Muscle of leg (tissue), 16 donors: ENCODE measurements around the gene PRAMEF27. TPM values are rescaled to one million over a fixed set of nuclear protein-coding genes. Genes with fewer than 3 reads are reported as not detected.
"Not testable (repeated sequence)": the region's sequence is repeated elsewhere in the genome, so short reads cannot be mapped to it uniquely, and the experiment has no call there.

Experiments
- DNase-seq: peaks from one replicate; pipeline ENCODE4 v3.0.0; 2013
- H3K27ac ChIP-seq: one replicate; pipeline ENCODE4 v1.5.1; 2013; ENCODE audit warnings: mild to moderate bottlenecking, low read length, control low read depth
- H3K27me3 ChIP-seq: one replicate; pipeline ENCODE4 v1.6.1; 2013; ENCODE audit warnings: low read length; ENCODE audit not compliant: control insufficient read depth, insufficient read depth
- H3K36me3 ChIP-seq: one replicate; pipeline ENCODE4 v1.6.1; 2013; ENCODE audit warnings: low read length; ENCODE audit not compliant: control insufficient read depth, insufficient read depth
- H3K4me1 ChIP-seq: one replicate; pipeline ENCODE4 v1.6.1; 2013; ENCODE audit warnings: low read length; ENCODE audit not compliant: control insufficient read depth, insufficient read depth
- H3K4me3 ChIP-seq: one replicate; pipeline ENCODE4 v1.5.1; 2013; ENCODE audit warnings: low read length, control low read depth
- H3K9me3 ChIP-seq: replicated peaks from 2 replicates; pipeline ENCODE4 v1.6.1; 2013; ENCODE audit warnings: low read depth, low read length; ENCODE audit not compliant: control insufficient read depth
- WGBS: methylation state at CpG from one replicate; pipeline ENCODE4 v1.1.5; 2013; ENCODE audit warnings: missing lambda C conversion rate; ENCODE audit not compliant: insufficient coverage; 5-methylcytosine and 5-hydroxymethylcytosine counted together
- long read RNA-seq, 11 donors: transcript quantifications; one replicate each; lab custom pipeline, GENCODE V29; 2026
- polyA plus RNA-seq, 8 donors: library from polyadenylated mRNA; unstranded; fragments of 120-200 nt; gene quantifications; one replicate each; pipeline versions ENCODE4 v1.2.1 to v1.2.3, GENCODE V29; 2013; ENCODE audit warnings: inconsistent platforms in 1 of 8, low replicate concordance in 1 of 8; ENCODE audit not compliant: insufficient read length in 8 of 8, insufficient read depth in 1 of 8
- total RNA-seq: library from RNA; stranded (reverse); fragments of 120-200 nt; gene quantifications from one replicate; pipeline ENCODE4 v1.2.4, GENCODE V29; 2013

PRAMEF27 gene
- total RNA-seq (not detected), polyA plus RNA-seq (not detected)
- long read RNA-seq, donor 1 = 0 reads
- long read RNA-seq, donor 2 = 0 reads
- long read RNA-seq, donor 3 = 0 reads
- long read RNA-seq, donor 4 = 0 reads
- long read RNA-seq, donor 5 = 0 reads
- long read RNA-seq, donor 6 = 0 reads
- long read RNA-seq, donor 7 = 0 reads
- long read RNA-seq, donor 8 = 0 reads
- long read RNA-seq, donor 9 = 0 reads
- long read RNA-seq, donor 10 = 0 reads
- long read RNA-seq, donor 11 = 0 reads

- not testable (repeated sequence) for H3K9me3 ChIP-seq, H3K4me3 ChIP-seq, H3K27me3 ChIP-seq, DNase-seq, H3K4me1 ChIP-seq, H3K27ac ChIP-seq, H3K36me3 ChIP-seq
- WGBS = no CpG with 5 or more reads among the region's 3 CpGs
Measured at GRCh38 chr1:13056475-13056874, at the start of gene PRAMEF27. TSS of gene PRAMEF27 (minus strand) at chr1:13056575. CDS start at chr1:13053659, 2,916 bp downstream.

GRCh38 chr1:13070474-13070873 lies 14.1 kb upstream of the PRAMEF27 start, which contains the start of gene PRAMEF25:
TSS of gene PRAMEF25 (plus strand) at chr1:13070774. CDS start at chr1:13073694, 2,920 bp downstream.
- DNase-seq, H3K4me1 ChIP-seq, H3K36me3 ChIP-seq, H3K4me3 ChIP-seq, H3K27me3 ChIP-seq, H3K27ac ChIP-seq, H3K9me3 ChIP-seq: not testable (repeated sequence)
- WGBS = no CpG with 5 or more reads among the region's 4 CpGs

GRCh38 chr1:13019846-13020245 lies 36.5 kb downstream of the PRAMEF27 start:
- H3K4me1 ChIP-seq, H3K9me3 ChIP-seq, H3K36me3 ChIP-seq, H3K27me3 ChIP-seq, H3K27ac ChIP-seq, DNase-seq, H3K4me3 ChIP-seq: not testable (repeated sequence)
- no CpG with 5 or more reads among the region's 9 CpGs for WGBS

DNA sequence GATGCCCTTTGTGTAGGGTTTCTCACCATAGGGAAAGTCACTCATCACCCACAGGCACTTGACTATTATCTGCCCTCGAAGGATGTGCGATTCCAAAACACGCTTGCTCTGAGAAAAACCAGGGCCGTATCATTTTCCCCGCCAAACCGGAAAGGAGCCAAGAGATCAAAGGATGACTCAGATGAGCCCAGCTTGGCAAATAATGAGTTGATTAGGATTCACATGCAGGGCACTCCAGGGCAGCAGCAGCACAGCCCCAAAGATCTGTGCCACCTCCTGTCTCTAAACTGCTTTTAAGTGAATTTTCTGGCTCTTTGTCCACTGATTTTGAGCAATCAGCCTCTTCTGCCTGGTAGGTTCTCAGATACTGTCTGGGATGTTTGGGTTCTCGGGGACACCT lies 44.4 kb downstream of the PRAMEF27 start:
- no CpG with 5 or more reads among the region's 7 CpGs for WGBS
- not testable (repeated sequence) for H3K36me3 ChIP-seq, H3K4me3 ChIP-seq, H3K27me3 ChIP-seq, H3K4me1 ChIP-seq, DNase-seq, H3K27ac ChIP-seq, H3K9me3 ChIP-seq

DNA sequence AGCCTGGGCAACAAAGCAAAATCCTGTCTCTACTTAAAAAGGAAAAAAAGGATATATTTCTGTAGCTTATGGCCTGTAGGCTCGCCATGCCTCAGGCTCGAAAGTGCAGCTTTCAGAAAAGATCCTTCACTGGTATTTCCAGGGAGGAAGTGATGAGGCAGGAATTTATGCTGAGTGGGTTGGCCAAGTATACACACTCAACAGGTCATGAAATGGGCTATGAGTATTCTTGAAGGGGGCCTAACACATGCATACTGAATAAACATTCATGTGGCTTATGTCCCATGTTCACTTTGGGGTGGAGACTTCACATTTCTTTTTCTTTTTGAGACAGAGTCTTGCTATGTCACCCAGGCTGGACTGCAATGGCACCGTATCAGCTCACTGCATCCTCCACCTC lies 47.0 kb downstream of the PRAMEF27 start:
- not testable (repeated sequence) for H3K27ac ChIP-seq, H3K27me3 ChIP-seq, H3K4me3 ChIP-seq, H3K4me1 ChIP-seq, H3K9me3 ChIP-seq, DNase-seq, H3K36me3 ChIP-seq
- no CpG with 5 or more reads among the region's 3 CpGs for WGBS

- not testable (repeated sequence) for H3K9me3 ChIP-seq, H3K4me3 ChIP-seq, H3K36me3 ChIP-seq, DNase-seq, H3K27me3 ChIP-seq, H3K4me1 ChIP-seq, H3K27ac ChIP-seq
- WGBS = no CpG with 5 or more reads among the region's 4 CpGs
Measured at GRCh38 chr1:13005732-13006131, 50.6 kb downstream of the PRAMEF27 start.

Other genes with a start within 250 kb of the PRAMEF27 start
- gene PRAMEF11, start 225.2 kb downstream of the PRAMEF27 start, total RNA-seq = not detected
- gene PRAMEF11, start 225.2 kb downstream of the PRAMEF27 start, polyA plus RNA-seq = not detected
- gene HNRNPCL1, start 207.9 kb downstream of the PRAMEF27 start, total RNA-seq = not detected
- under 1 TPM in 3 of 8 donors, not detected in 5; 0.13 to 0.24 (median 0.15) TPM for gene HNRNPCL1, start 207.9 kb downstream of the PRAMEF27 start, polyA plus RNA-seq
- not detected for gene PRAMEF2, start 199.5 kb downstream of the PRAMEF27 start, total RNA-seq
- not detected for gene PRAMEF2, start 199.5 kb downstream of the PRAMEF27 start, polyA plus RNA-seq
- not detected for gene PRAMEF4, start 170.4 kb downstream of the PRAMEF27 start, total RNA-seq
- not detected for gene PRAMEF4, start 170.4 kb downstream of the PRAMEF27 start, polyA plus RNA-seq
- gene PRAMEF10, start 158.3 kb downstream of the PRAMEF27 start, total RNA-seq = not detected
- gene PRAMEF10, start 158.3 kb downstream of the PRAMEF27 start, polyA plus RNA-seq = not detected
- gene PRAMEF7, start 140.0 kb downstream of the PRAMEF27 start, total RNA-seq = not detected
- not detected for gene PRAMEF7, start 140.0 kb downstream of the PRAMEF27 start, polyA plus RNA-seq
- gene PRAMEF6, start 109.0 kb downstream of the PRAMEF27 start, total RNA-seq = not detected
- not detected for gene PRAMEF6, start 109.0 kb downstream of the PRAMEF27 start, polyA plus RNA-seq
- not detected for gene HNRNPCL3, start 4.2 kb upstream of the PRAMEF27 start, total RNA-seq
- not detected for gene HNRNPCL3, start 4.2 kb upstream of the PRAMEF27 start, polyA plus RNA-seq
- gene PRAMEF25, start 14.2 kb upstream of the PRAMEF27 start, total RNA-seq = not detected
- not detected for gene PRAMEF25, start 14.2 kb upstream of the PRAMEF27 start, polyA plus RNA-seq
- gene HNRNPCL2, start 60.3 kb upstream of the PRAMEF27 start, total RNA-seq = not detected
- gene HNRNPCL2, start 60.3 kb upstream of the PRAMEF27 start, polyA plus RNA-seq = under 1 TPM in 1 of 8 donors, not detected in 7; 0.14 TPM
- gene PRAMEF26, start 99.4 kb upstream of the PRAMEF27 start, total RNA-seq = not detected
- gene PRAMEF26, start 99.4 kb upstream of the PRAMEF27 start, polyA plus RNA-seq = not detected
- gene HNRNPCL4, start 109.1 kb upstream of the PRAMEF27 start, total RNA-seq = not detected
- under 1 TPM in 4 of 8 donors, not detected in 4; 0.19 to 0.42 (median 0.26) TPM for gene HNRNPCL4, start 109.1 kb upstream of the PRAMEF27 start, polyA plus RNA-seq
- gene PRAMEF9, start 115.3 kb upstream of the PRAMEF27 start, total RNA-seq = not detected
- not detected for gene PRAMEF9, start 115.3 kb upstream of the PRAMEF27 start, polyA plus RNA-seq
- gene PRAMEF13, start 144.8 kb upstream of the PRAMEF27 start, total RNA-seq = not detected
- not detected for gene PRAMEF13, start 144.8 kb upstream of the PRAMEF27 start, polyA plus RNA-seq
- not detected for gene PRAMEF18, start 169.6 kb upstream of the PRAMEF27 start, total RNA-seq
- gene PRAMEF18, start 169.6 kb upstream of the PRAMEF27 start, polyA plus RNA-seq = not detected
- not detected for gene PRAMEF5, start 197.6 kb upstream of the PRAMEF27 start, total RNA-seq
- not detected for gene PRAMEF5, start 197.6 kb upstream of the PRAMEF27 start, polyA plus RNA-seq
- gene PRAMEF8, start 228.6 kb upstream of the PRAMEF27 start, total RNA-seq = not detected
- gene PRAMEF8, start 228.6 kb upstream of the PRAMEF27 start, polyA plus RNA-seq = not detected
- gene PRAMEF33, start 247.0 kb upstream of the PRAMEF27 start, total RNA-seq = not detected
- under 1 TPM in 1 of 8 donors, not detected in 7; 0.13 TPM for gene PRAMEF33, start 247.0 kb upstream of the PRAMEF27 start, polyA plus RNA-seq